GM21390 (cell line): ENCODE data around the gene ANKRD13A.
"Not testable (repeated sequence)": the region's sequence is repeated elsewhere in the genome, so short reads cannot be mapped to it uniquely, and the experiment has no call there.

Experiments used
- ATAC-seq: cut with Tn5 transposase; IDR thresholded peaks from one replicate; pipeline ENCODE4 v1.9.1; 2021; ENCODE audit not compliant: unreplicated experiment

The ANKRD13A gene

DNA sequence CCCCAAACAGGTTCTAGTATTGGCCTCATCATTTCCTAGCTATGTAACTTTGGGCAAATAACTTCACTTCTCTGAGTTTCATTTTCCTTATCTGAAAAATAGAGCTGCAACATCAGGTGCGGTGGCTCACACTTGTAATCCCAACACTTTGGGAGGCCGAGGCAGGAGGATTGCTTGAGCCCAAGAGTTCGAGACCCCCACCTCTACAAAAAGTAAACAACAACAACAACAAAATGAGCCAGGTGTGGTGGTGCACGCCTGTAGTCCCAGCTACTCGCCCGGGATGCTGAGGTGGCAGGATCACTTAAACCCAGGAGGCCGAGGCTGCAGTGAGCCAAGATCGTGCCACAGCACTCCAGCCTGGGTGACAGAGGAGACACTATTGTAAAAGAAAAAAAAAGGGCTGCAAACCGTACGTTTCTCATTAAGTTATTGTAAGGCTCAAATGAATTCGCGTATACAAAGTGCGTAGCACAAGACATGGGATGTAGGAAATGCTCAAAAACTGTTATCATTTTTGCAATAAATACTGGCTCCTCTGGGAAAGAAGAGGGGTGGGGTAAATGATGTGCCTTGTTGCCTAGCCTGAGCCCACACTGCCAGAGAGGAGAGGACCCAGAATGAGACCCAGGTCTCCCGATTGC, 48.2 kb downstream of the ANKRD13A start:
- ATAC-seq = no peak

DNA sequence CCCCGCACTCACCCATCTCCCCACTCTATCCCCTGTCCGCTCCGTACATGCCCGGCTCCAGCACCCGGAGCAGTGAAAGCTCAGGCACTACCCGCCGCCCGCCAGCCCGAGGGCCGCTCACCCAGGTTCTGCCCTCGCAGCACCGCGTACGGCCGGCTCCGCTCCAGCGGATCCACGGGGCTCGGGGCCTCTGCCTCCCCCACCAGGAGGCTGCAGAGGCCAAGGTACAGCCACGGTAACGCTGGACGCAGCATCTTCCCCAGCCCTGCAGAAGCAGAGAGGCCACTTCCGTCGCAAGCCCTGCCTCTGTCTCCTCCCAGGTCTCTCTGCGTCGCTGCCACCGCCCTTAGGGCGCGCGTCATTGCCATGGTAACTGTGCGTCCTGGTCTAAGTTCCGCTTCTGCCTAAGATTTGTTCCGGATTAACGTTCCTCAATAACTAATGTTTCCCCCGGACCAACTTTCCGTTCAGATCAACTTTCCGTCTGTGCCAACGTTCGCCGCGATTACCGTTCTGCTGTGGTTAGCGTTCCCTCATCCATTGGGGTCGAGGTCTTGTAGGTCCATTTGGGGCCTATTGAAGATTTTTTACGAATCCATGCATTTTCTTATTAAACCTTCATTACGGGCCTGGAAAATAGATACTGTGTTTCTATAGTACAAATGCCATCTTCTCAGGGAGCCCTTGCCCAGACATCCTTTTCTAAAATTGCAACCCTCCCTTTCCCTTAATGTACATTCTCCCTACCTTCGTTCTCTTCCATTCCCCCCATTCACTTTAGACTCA, 49.2 kb downstream of the ANKRD13A start, which contains the start of gene C12orf76:
Gene C12orf76, minus strand, starts transcription at position 281 of the 786 bp plus-strand sequence. Its CDS starts 27 bp downstream, at position 254.
- peak; percentile 99 for ATAC-seq

- ATAC-seq = not testable (repeated sequence)
Observed at GRCh38 chr12:110049034-110049433, 49.8 kb downstream of the ANKRD13A start.

- not testable (repeated sequence) for ATAC-seq
Observed at GRCh38 chr12:110049666-110050065, 50.4 kb downstream of the ANKRD13A start.

GRCh38 chr12:110050927-110051326, 51.7 kb downstream of the ANKRD13A start:
- no peak for ATAC-seq

DNA sequence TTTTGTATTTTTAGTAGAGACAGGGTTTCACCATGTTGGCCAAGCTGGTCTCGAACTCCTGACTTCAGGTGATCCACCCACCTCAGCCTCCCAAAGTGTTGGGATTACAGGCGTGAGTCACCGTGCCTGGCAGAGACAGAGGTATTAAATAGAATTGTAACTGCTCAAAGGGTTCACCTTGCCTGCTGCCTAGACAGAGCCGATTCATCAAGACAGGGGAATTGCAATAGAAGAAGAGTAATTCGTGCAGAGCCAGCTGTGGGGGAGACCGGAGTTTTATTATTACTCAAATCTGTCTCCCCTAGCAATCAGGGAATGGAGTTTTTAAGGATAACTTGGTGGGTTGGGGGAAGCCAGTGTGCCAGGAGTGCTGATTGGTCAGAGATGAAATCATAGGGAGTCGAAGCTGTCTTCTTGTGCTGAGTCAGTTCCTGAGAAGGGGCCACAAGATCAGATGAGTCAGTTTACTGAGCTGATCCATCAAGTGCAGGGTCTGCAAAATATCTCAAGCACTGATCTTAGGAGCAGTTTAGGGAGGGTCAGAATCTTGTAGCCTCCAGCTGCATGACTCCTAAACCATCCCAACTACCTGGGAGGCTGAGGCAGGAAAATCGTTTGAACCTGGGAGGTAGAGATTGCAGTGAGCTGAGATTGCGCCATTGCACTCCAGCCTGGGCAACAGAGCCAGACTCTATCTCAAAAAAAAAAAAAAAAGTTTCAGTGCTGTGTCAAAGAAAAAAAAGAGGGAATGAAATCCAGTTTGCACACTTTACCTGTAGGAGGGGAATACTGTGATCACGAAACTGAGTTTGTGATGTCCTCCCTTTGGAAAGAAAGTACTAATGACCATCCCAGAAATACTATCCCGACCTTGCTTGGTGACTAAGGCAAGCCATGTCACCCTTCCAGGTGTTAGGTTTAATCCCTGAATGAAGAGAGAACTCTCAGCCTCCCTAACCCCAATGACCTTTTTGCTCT, 56.4 kb downstream of the ANKRD13A start:
- ATAC-seq = not testable (repeated sequence)

DNA sequence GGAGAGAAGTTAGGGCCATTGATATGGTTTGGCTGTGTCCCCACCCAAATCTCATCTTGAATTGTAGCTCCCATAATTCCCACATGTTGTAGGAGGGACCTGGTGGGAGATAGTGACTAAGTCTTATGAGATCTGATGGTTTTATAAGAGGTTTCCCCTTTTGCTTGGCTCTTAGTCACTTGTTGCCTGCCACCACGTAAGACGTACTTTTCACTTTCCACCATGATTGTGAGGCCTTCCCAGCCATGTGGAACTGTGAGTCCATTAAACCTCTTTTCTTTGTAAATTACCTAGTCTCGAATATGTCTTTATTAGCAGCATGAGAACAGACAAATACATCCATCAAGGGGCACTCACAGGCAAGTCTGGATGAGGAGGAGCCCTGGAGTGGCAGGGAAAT, 57.4 kb downstream of the ANKRD13A start:
- ATAC-seq = not testable (repeated sequence)

GRCh38 chr12:110058875-110059615, 59.8 kb downstream of the ANKRD13A start:
- no peak for ATAC-seq

GRCh38 chr12:110059651-110060000, 60.4 kb downstream of the ANKRD13A start:
- no peak for ATAC-seq

GRCh38 chr12:110062241-110062640, 63.0 kb downstream of the ANKRD13A start:
- no peak for ATAC-seq

DNA sequence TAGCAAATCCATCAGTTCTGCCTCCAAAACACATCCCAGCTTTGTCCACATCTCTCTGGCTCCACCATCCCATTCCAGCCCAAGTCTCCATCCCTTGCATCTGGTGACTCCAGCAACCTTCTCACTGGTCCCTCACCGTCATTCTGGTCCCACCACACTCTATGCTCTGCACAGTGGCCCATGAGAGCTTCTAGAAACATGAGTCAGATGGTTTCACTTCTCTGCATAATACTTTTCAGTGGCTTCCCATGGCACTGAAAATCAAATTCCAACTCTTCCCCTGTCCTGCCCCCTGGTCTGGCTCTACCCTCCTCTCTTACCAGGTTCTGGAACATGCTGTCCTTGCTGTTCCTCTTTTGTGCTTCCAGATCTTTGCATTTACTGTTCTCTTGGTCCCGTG, 66.3 kb downstream of the ANKRD13A start:
- no peak for ATAC-seq

GRCh38 chr12:110067531-110067930, 68.3 kb downstream of the ANKRD13A start:
- no peak for ATAC-seq

- ATAC-seq = not testable (repeated sequence)
Observed at GRCh38 chr12:110068115-110068514, 68.9 kb downstream of the ANKRD13A start.

GRCh38 chr12:110068654-110069053, 69.4 kb downstream of the ANKRD13A start:
- ATAC-seq = no peak

- ATAC-seq = no peak
Observed at GRCh38 chr12:110071504-110071903, 72.3 kb downstream of the ANKRD13A start.

- ATAC-seq = no peak
Observed at GRCh38 chr12:110071967-110072366, 72.7 kb downstream of the ANKRD13A start.

DNA sequence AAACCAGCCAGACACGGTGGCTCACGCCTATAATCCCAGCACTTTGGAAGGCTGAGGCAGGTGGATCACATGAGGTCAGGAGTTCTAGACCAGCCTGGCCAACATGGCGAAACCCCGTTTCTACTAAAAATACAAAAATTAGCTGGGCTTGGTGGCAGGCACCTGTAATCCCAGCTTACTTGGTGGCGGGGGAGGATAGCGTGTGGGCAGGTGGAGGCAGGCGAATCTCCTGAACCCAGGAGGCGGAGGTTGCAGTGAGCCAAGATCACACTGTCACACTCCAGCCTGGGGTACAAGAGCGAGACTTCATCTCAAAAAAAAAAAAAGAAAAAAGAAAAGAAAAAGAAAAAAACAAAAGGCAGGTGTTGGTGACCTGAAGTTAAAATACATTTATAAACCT, 73.4 kb downstream of the ANKRD13A start:
- not testable (repeated sequence) for ATAC-seq

GRCh38 chr12:110073049-110073831, 74.0 kb downstream of the ANKRD13A start:
- no peak for ATAC-seq

GRCh38 chr12:110074089-110074488, 74.9 kb downstream of the ANKRD13A start:
- ATAC-seq = no peak

DNA sequence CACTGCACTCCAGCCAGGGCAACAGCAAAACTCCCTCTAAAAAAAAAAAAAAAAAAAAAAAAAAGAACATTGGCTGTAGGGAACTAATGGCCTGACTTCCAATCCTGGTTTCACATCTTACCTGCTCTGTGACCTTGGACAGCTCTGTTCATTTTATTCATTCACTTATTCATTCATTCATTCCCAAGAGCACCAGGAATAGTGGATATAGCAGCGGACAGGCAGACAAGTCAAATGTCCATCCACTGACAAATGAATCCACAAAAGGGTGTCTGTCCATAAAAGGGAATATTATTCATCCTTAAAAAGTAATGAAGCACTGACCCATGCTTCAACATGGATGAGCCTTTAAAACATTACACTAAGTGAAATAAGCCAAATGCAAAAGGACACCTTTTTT, 76.7 kb downstream of the ANKRD13A start:
- ATAC-seq = no peak
